K562 (cell line): ENCODE measurements around the gene CLDN5. TPM values are rescaled to one million over a fixed set of nuclear protein-coding genes. Genes with fewer than 3 reads are reported as not detected.

Experiments used
- ATAC-seq: fragments of 200-7000 bp; cut with Tn5 transposase; 3 replicates; pipeline ENCODE4 v1.9.1; 2020; ENCODE audit warnings: moderate library complexity
- BruUV-seq: library from RNA; stranded (reverse); fragments of 400-500 nt; replicated peaks from 2 replicates; lab custom pipeline; 2021; lab: Mats Ljungman, UMichigan
- CTCF ChIA-PET: fragments of 300-600 bp; formaldehyde crosslinking; extraction: SDS; loops from one replicate; lab custom pipeline; 2021; ENCODE audit warnings: low intra/inter-chr PET ratio; lab: Yijun Ruan, JAX
- POLR2A ChIA-PET: fragments of 300-600, 350-650 bp; sonication (Branson Sonifier 250); formaldehyde crosslinking; extraction: SDS; loops from one replicate; lab custom pipeline; 2021; ENCODE audit warnings: antibody characterized with exemption, inconsistent platforms; lab: Yijun Ruan, JAX
- DNase-seq, 4 experiments: peaks; one replicate each; pipeline versions ENCODE4 v3.0.0 to v3.0.0-alpha.2; 2011 to 2018; ENCODE audit warnings: low spot score in 3 of 4, mixed read lengths in 3 of 4; ENCODE audit errors: extremely low read depth in 1 of 4
- FAIRE-seq: peaks from 2 replicates; lab custom pipeline; 2011; peaks lifted over from hg19 to GRCh38; lab: Jason Lieb, UNC
- H2AFZ ChIP-seq: 2 replicates; pipeline ENCODE4 v1.6.0; 2011; ENCODE audit warnings: low read depth, low read length, control low read depth, inconsistent platforms
- H3K27ac ChIP-seq: fragments of 200-600 bp; 3 replicates; pipeline ENCODE4 v1.8.0; 2011; ENCODE audit warnings: low read depth, mild to moderate bottlenecking, control low read depth, inconsistent platforms, low read length, moderate library complexity, mixed read lengths; ENCODE audit errors: extremely low read depth
- H3K27me3 ChIP-seq, 2 experiments: fragments of 300-600 bp in 1 of 2; 2 replicates in 1 of 2; 3 replicates in 1 of 2; pipeline versions ENCODE4 v1.6.0 to v1.8.0; 2011; ENCODE audit warnings: inconsistent platforms in 2 of 2, low read length in 2 of 2, mild to moderate bottlenecking in 1 of 2, mixed read lengths in 1 of 2, moderate library complexity in 1 of 2; ENCODE audit not compliant: control insufficient read depth in 2 of 2, insufficient read depth in 2 of 2
- H3K36me3 ChIP-seq: fragments of 300-600 bp; 3 replicates; pipeline ENCODE4 v1.8.0; 2011; ENCODE audit warnings: mild to moderate bottlenecking, low read length, inconsistent platforms; ENCODE audit not compliant: control insufficient read depth, insufficient read depth
- H3K4me1 ChIP-seq, 2 experiments: fragments of 200-600 bp in 1 of 2; replicated peaks in 1 of 2; 2 replicates in 1 of 2; 3 replicates in 1 of 2; pipeline versions ENCODE4 v1.5.1 to v1.8.0; 2011; ENCODE audit warnings: inconsistent platforms in 2 of 2, low read length in 2 of 2, mild to moderate bottlenecking in 1 of 2, mixed read lengths in 1 of 2, moderate library complexity in 1 of 2; ENCODE audit not compliant: control insufficient read depth in 2 of 2, insufficient read depth in 2 of 2
- H3K4me2 ChIP-seq: 2 replicates; pipeline ENCODE4 v1.6.1; 2011; ENCODE audit warnings: low read length, control low read depth, inconsistent platforms, mixed read lengths; ENCODE audit not compliant: insufficient read depth
- H3K4me3 ChIP-seq: fragments of 200-600 bp; sonication (generic), shearing (Covaris generic); 2 replicates; pipeline ENCODE4 v1.5.1; 2016; ENCODE audit warnings: control low read depth, inconsistent platforms
- H3K79me2 ChIP-seq: fragments of 200-600 bp; 3 replicates; pipeline ENCODE4 v1.8.0; 2011; ENCODE audit warnings: low read length, inconsistent platforms; ENCODE audit not compliant: control insufficient read depth, insufficient read depth
- H3K9ac ChIP-seq, 2 experiments: 2 replicates each; pipeline versions ENCODE4 v1.6.0 to v1.6.1; 2011; ENCODE audit warnings: low read depth in 2 of 2, low read length in 2 of 2, control low read depth in 1 of 2, inconsistent platforms in 1 of 2, mild to moderate bottlenecking in 1 of 2, mixed read lengths in 1 of 2; ENCODE audit not compliant: insufficient read depth in 1 of 2
- H3K9me1 ChIP-seq: one replicate; pipeline ENCODE4 v1.6.0; 2011; ENCODE audit warnings: inconsistent platforms, mild to moderate bottlenecking, low read length, moderate library complexity; ENCODE audit not compliant: control insufficient read depth, insufficient read depth
- H3K9me3 ChIP-seq: replicated peaks from 2 replicates; pipeline ENCODE4 v1.5.1; 2011; ENCODE audit warnings: low read depth, low read length, inconsistent platforms; ENCODE audit not compliant: control insufficient read depth, insufficient read depth
- H4K20me1 ChIP-seq: replicated peaks from 2 replicates; pipeline ENCODE4 v1.6.1; 2011; ENCODE audit warnings: low read length, inconsistent platforms, mixed read lengths; ENCODE audit not compliant: control insufficient read depth, insufficient read depth
- BRD4 ChIP-seq: fragments of 200-600 bp; sonication (generic); IDR thresholded peaks from 2 replicates; pipeline ENCODE4 v1.6.1; 2017; ENCODE audit warnings: inconsistent platforms
- CBFA2T3 ChIP-seq: fragments of 450-650 bp; IDR thresholded peaks from 2 replicates; pipeline ENCODE4 v1.6.1; 2017
- EHMT2 ChIP-seq: fragments of 450-650 bp; IDR thresholded peaks from 2 replicates; pipeline ENCODE4 v1.6.1; 2018; ENCODE audit warnings: antibody characterized with exemption
- MBD2 ChIP-seq: sonication (generic); IDR thresholded peaks from 2 replicates; pipeline ENCODE4 v1.6.1; 2016; ENCODE audit warnings: low read depth, borderline replicate concordance
- MEF2A ChIP-seq: IDR thresholded peaks from 2 replicates; pipeline ENCODE4 v1.6.1; 2011; ENCODE audit warnings: low read depth, mild to moderate bottlenecking, low read length, moderate library complexity; ENCODE audit not compliant: control insufficient read depth
- MYBL2 ChIP-seq, 2 experiments: fragments of 450-650 bp in 1 of 2; sonication (generic) in 1 of 2; formaldehyde crosslinking in 1 of 2; IDR thresholded peaks; 2 replicates each; pipeline versions ENCODE4 v1.6.1 to v1.8.1; 2017 to 2022; ENCODE audit warnings: borderline replicate concordance in 1 of 2, inconsistent platforms in 1 of 2, low read depth in 1 of 2, mild to moderate bottlenecking in 1 of 2, missing genetic modification reagents in 1 of 2, moderate library complexity in 1 of 2
- POLR2G ChIP-seq: fragments of 200-400 bp; formaldehyde crosslinking; IDR thresholded peaks from 2 replicates; pipeline ENCODE4 v1.6.1; 2017; ENCODE audit warnings: low read depth, mild to moderate bottlenecking, antibody characterized with exemption, low read length, moderate library complexity
- SAFB ChIP-seq: fragments of 200-400 bp; formaldehyde crosslinking; IDR thresholded peaks from 2 replicates; pipeline ENCODE4 v1.6.1; 2017; ENCODE audit warnings: low read depth, low read length, borderline replicate concordance
- ZNF644 ChIP-seq: fragments of 200-800 bp; sonication (Bioruptor generic); IDR thresholded peaks from 2 replicates; pipeline ENCODE4 v1.6.1; 2016; ENCODE audit warnings: low read depth, missing genetic modification characterization, missing compliant biosample characterization
- ZNF75A ChIP-seq: fragments of 450-650 bp; formaldehyde crosslinking; IDR thresholded peaks from 2 replicates; pipeline ENCODE4 v1.4.0; 2020; ENCODE audit warnings: mild to moderate bottlenecking
- WGBS: fragments of 100-300 bp; shearing (Covaris generic); methylation state at CpG from one replicate; pipeline ENCODE4 v1.1.6; 2016; ENCODE audit warnings: low coverage, mixed read lengths; ENCODE audit not compliant: insufficient coverage; ENCODE audit errors: missing lambda C conversion rate; 5-methylcytosine and 5-hydroxymethylcytosine counted together
- in situ Hi-C: fragments of 300-500 bp; cut with MboI; formaldehyde crosslinking; loops from 4 replicates; pipeline ENCODE4 v1.15.0; 2018; ENCODE audit warnings: inconsistent platforms, mixed read lengths
- intact Hi-C: fragments of 100-400 bp; cut with micrococcal nuclease; formaldehyde crosslinking; loops from 2 replicates; pipeline ENCODE4 v1.14.2; 2022
- polyA plus RNA-seq, 8 experiments: library from polyadenylated mRNA; depleted of rRNA in 4 of 8; stranded (reverse) in 5 of 8; unstranded in 3 of 8; fragments of >200 nt; fragmentation: Nextera tagmentation in 2 of 8; fragmentation: Illumina TruSeq in 1 of 8; extraction: Ambion mirVana in 2 of 8; extraction: Trizol in 1 of 8; gene quantifications; 2 replicates each; pipeline versions ENCODE4 v1.2.1 to v1.2.3, GENCODE V29; 2011 to 2014; ENCODE audit warnings: inconsistent platforms in 1 of 8, missing spikeins in 1 of 8
- total RNA-seq, 7 experiments: library from RNA; depleted of rRNA in 6 of 7; stranded (reverse); fragments of >200 nt in 6 of 7; fragmentation: Illumina TruSeq in 2 of 7; extraction: Trizol in 2 of 7; gene quantifications; 2 replicates each; pipeline versions ENCODE4 v1.2.1 to v1.2.3, GENCODE V29; 2011 to 2021; ENCODE audit warnings: low replicate concordance in 1 of 7
- TF ChIP-seq, protein P1 (sequence below): sonication (generic); formaldehyde crosslinking; IDR thresholded peaks from 2 replicates; pipeline ENCODE4 v1.8.0; 2022; ENCODE audit warnings: mild to moderate bottlenecking, missing genetic modification reagents
- TF ChIP-seq, protein P2 (sequence below): fragments of 250-450 bp; sonication (Bioruptor Pico); IDR thresholded peaks from 2 replicates; pipeline ENCODE4 v1.5.0; 2021; ENCODE audit warnings: mild to moderate bottlenecking, moderate library complexity
- TF ChIP-seq, protein P3 (sequence below), 3 experiments: fragments of 200-800 bp in 1 of 3; sonication (Bioruptor generic) in 1 of 3; sonication (generic) in 1 of 3; formaldehyde crosslinking in 1 of 3; IDR thresholded peaks; 2 replicates each; pipeline versions ENCODE4 v1.6.1 to v1.8.0; 2016 to 2022; ENCODE audit warnings: mild to moderate bottlenecking in 2 of 3, missing compliant biosample characterization in 2 of 3, missing genetic modification characterization in 2 of 3, missing genetic modification reagents in 1 of 3

CLDN5 gene
- total and polyA plus RNA-seq, 9 of the 15 experiments (the other 6 are each of a cell fraction or from before 2014, with no cell fraction given): 0.20 TPM; not detected in 8

GRCh38 chr22:19517171-19517500, 7.1 kb downstream of the CLDN5 start (continued):
- TF ChIP-seq, protein P1, sequence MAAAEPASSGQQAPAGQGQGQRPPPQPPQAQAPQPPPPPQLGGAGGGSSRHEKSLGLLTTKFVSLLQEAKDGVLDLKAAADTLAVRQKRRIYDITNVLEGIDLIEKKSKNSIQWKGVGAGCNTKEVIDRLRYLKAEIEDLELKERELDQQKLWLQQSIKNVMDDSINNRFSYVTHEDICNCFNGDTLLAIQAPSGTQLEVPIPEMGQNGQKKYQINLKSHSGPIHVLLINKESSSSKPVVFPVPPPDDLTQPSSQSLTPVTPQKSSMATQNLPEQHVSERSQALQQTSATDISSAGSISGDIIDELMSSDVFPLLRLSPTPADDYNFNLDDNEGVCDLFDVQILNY (CRISPR knock-in tag): 0 out of 2 replicates have a peak, but pooled peaks have one; percentile 11
- TF ChIP-seq ZNF644 (tag): no peak
- TF ChIP-seq, all 486 proteins: peak for 14

DNA sequence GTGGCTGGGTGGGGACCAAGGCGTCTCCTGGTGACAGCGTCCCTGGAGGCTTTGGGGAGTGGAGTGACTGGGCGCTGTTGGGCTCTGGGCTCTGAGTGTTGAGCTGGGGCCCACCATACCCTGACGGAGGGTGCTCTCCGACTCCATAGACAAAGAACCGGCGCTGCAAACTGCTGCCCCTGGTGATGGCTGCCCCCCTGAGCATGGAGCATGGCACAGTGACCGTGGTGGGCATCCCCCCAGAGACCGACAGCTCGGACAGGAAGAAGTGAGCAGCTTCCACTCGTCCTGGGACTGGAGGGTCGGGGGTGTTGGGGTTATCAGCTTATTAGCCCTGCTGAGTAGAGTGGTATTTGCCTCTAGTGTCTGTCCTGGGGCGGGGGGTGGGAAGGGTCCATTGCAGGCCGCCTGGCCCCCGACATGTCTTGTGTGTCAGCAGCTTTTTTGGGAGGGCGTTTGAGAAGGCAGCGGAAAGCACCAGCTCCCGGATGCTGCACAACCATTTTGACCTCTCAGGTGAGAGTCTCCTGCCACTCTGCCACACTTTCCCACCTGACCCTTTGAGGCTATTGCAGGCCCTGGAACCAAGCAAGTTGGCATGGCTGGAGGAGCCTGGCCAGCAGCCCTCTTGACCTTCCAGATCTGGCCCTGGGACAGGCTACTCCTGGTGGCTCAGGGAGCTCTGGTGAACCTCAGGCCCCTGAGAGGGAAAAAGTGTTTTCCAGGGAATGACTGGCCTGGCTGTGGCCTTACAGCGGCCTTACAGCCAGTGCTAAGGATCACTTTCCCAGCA, 7.6 kb downstream of the CLDN5 start:
- CTCF ChIA-PET: no interaction called here
- FAIRE-seq (no peak), DNase-seq (no peak), ATAC-seq (no peak)
- intact Hi-C loops: no loop called here
- H3K36me3 ChIP-seq: peaks cover 100% of the 10 kb centered on the region
- 92% methylated on average over 19 of the region's 19 CpGs for WGBS
- no TSS peak for BruUV-seq
- no peak overlapping the region for H3K4me2 ChIP-seq
- peak overlapping the region in 1 of 2 experiments; percentile 54; a peak in 2 of 4 replicates for H3K9ac ChIP-seq
- H2AFZ ChIP-seq: no peak overlapping the region
- H3K27me3 ChIP-seq: no peaks in the 10 kb centered on the region
- peaks cover 7% of the 10 kb centered on the region for H3K9me1 ChIP-seq
- H3K4me1 ChIP-seq: peaks cover 0 to 9% of the 10 kb centered on the region in 2 experiments; a peak in 1 of 5 replicates
- H4K20me1 ChIP-seq: peaks cover 12% of the 10 kb centered on the region
- H3K79me2 ChIP-seq: no peaks in the 10 kb centered on the region
- H3K4me3 ChIP-seq: no peak overlapping the region
- no peak overlapping the region for H3K27ac ChIP-seq
- in situ Hi-C loops: no loop called here
- no peaks in the 10 kb centered on the region for H3K9me3 ChIP-seq
- POLR2A ChIA-PET: interaction anchor here (0.6 to 4.6 kb wide), 12 partner anchors 10 to 383 kb away, joined by 3 to 33 read pairs (median 4); partner anchors contain the start of genes CDC45 and SLC25A1
- TF ChIP-seq MBD2 (no peak), MYBL2 (IDR thresholded peaks at IDR 0.05; ENCODE audit: low read depth) (no peak), MYBL2 (CRISPR knock-in tag; IDR thresholded peaks at IDR 0.05; ENCODE audit: borderline replicate concordance) (0 out of 2 replicates have a peak, but pooled peaks have one; percentile 48), POLR2G (peak; percentile 62), SAFB (no peak), CBFA2T3 (no peak), EHMT2 (no peak), MEF2A (no peak), ZNF75A (no peak), BRD4 (no peak)
- TF ChIP-seq, protein P2, sequence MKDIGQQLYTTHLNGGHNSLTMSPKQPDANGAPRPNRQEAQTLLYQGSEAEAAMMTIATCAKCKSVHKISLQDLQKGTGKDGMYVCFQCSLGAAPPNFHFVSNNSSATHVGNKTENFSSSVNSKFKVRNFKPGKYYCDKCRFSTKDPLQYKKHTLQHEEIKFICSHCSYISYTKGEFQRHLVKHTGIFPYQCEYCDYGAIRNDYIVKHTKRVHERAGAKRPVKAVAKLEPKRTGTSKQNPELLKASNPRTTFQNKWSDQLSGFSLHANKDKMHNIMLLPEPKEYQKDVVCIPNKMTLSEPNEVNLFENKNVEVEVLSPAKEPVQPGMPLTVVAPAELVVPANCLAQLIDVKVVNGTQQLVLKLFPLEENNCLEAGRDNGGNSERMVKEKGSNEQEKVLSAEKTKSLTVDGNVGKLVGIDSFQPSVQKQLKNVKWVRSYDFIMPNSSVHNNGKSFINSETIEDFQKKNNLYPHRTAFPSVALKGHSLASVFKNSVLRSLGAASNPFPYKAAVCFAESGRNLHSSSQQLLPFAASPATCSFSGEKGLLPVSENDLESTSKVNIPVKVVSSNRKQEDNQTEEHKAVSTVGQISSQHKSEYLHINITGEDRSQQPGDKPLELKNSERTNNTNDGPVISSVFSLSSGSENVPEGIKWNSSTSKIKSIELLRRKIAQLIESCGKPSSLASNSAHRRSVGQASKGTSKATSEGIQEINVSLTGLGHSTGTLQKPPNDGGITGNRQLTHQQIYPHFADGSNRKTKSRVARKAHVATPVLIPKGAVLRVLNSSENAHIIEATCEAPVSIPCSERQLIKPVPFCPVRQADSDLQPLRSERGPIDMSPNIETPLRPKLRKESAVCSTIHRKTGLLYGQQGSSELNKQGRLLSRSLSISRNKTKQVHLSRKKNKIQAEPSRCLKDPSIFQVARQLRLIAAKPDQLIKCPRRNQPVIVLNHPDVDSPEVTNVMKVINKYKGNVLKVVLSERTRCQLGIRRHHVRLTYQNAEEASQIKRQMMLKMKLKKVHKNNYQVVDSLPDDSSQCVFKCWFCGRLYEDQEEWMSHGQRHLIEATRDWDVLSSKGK: no peak
- TF ChIP-seq, protein P3, sequence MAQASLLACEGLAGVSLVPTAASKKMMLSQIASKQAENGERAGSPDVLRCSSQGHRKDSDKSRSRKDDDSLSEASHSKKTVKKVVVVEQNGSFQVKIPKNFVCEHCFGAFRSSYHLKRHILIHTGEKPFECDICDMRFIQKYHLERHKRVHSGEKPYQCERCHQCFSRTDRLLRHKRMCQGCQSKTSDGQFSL (CRISPR knock-in tag; IDR thresholded peaks at IDR 0.05): peak; percentile 83
- TF ChIP-seq, protein P3 (tag; IDR thresholded peaks at IDR 0.05): no peak
